ENCODE measurements around the gene CXCL13. TPM values are rescaled to one million over a fixed set of nuclear protein-coding genes. Genes with fewer than 3 reads are reported as not detected.

The CXCL13 gene
- total and polyA plus RNA-seq, 4 donors = 1.2 to 4.0 (median 2.8) TPM; not detected in 1

DNA sequence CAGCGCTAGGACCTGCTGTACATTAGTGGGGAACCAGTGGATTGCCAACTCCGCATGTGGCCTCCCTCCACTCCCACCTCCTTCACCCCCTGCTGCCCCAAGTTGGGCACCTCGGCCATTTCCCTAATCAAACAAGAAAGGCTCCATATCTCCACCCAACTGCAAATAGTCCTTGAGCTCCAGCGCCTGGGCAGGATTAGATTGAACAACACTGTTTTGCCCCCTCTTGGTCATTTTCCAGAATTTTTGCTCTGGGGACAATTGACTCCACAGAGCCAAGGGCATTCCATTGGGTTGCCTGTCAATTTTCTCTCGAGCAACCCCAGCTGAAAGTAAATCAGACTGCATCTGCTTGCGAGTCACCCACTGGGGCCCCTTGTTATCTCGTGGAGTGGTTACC is 29.6 kb downstream of the CXCL13 start:
- H3K27ac ChIP-seq (ENCODE audit: low read depth in 1 of 2, low read length in 2 of 2) = no peak overlapping the region

More for the DNA sequence above, 29.6 kb downstream of the CXCL13 start:
- Histone ChIP-seq H3K9me3 (ENCODE audit: control insufficient read depth in 4 of 4, low read length in 3 of 4) (no peaks in the 10 kb centered on the region), H3K27me3 (ENCODE audit: control insufficient read depth in 4 of 4, insufficient read depth in 4 of 4, low read length in 3 of 4) (no peaks in the 10 kb centered on the region), H3K9ac (ENCODE audit: low read depth in 1 of 2, low read length in 2 of 2) (no peak overlapping the region), H3K4me1 (ENCODE audit: control insufficient read depth in 4 of 4, insufficient read depth in 4 of 4, low read length in 3 of 4) (peaks cover 0 to 13% (median 6%) of the 10 kb centered on the region in 4 donors), H3K4me3 (ENCODE audit: low read depth in 1 of 3, low read length in 3 of 3) (no peak overlapping the region), H3K36me3 (ENCODE audit: control insufficient read depth in 4 of 4, insufficient read depth in 3 of 4, low read depth in 1 of 4, low read length in 3 of 4) (no peaks in the 10 kb centered on the region)
- TF ChIP-seq EGR1 (IDR thresholded peaks at IDR 0.05; ENCODE audit: low read depth in 2 of 2) = no peak
- TF ChIP-seq JUND (IDR thresholded peaks at IDR 0.05) = no peak
- TF ChIP-seq MAX (IDR thresholded peaks at IDR 0.05) = no peak
- no peak for TF ChIP-seq HNF4G (IDR thresholded peaks at IDR 0.05)
- TF ChIP-seq HNF4A (conservative IDR thresholded peaks at IDR 0.05) = no peak
- no peak for TF ChIP-seq TAF1 (conservative IDR thresholded peaks at IDR 0.05)
- no peak for TF ChIP-seq ZBTB33 (IDR thresholded peaks at IDR 0.05)
- TF ChIP-seq GABPA (IDR thresholded peaks at IDR 0.05 in 1 of 2, conservative IDR thresholded peaks at IDR 0.05 in 1 of 2) = no peak
- no peak for TF ChIP-seq YY1 (IDR thresholded peaks at IDR 0.05)
- TF ChIP-seq NR2F2 (IDR thresholded peaks at IDR 0.05) = no peak
- TF ChIP-seq SP1 (IDR thresholded peaks at IDR 0.05) = no peak
- no peak for TF ChIP-seq RXRA (IDR thresholded peaks at IDR 0.05)
- TF ChIP-seq RAD21 (IDR thresholded peaks at IDR 0.05) = no peak
- TF ChIP-seq, protein P1, sequence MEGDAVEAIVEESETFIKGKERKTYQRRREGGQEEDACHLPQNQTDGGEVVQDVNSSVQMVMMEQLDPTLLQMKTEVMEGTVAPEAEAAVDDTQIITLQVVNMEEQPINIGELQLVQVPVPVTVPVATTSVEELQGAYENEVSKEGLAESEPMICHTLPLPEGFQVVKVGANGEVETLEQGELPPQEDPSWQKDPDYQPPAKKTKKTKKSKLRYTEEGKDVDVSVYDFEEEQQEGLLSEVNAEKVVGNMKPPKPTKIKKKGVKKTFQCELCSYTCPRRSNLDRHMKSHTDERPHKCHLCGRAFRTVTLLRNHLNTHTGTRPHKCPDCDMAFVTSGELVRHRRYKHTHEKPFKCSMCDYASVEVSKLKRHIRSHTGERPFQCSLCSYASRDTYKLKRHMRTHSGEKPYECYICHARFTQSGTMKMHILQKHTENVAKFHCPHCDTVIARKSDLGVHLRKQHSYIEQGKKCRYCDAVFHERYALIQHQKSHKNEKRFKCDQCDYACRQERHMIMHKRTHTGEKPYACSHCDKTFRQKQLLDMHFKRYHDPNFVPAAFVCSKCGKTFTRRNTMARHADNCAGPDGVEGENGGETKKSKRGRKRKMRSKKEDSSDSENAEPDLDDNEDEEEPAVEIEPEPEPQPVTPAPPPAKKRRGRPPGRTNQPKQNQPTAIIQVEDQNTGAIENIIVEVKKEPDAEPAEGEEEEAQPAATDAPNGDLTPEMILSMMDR (IDR thresholded peaks at IDR 0.05; ENCODE audit: low read depth, low read length, missing input control) = no peak
- TF ChIP-seq FOXA2 (IDR thresholded peaks at IDR 0.05) = no peak
- TF ChIP-seq FOXA1 (IDR thresholded peaks at IDR 0.05) = no peak
- TF ChIP-seq, protein P2, sequence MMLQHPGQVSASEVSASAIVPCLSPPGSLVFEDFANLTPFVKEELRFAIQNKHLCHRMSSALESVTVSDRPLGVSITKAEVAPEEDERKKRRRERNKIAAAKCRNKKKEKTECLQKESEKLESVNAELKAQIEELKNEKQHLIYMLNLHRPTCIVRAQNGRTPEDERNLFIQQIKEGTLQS (IDR thresholded peaks at IDR 0.05) = no peak
- TF ChIP-seq, protein P3, sequence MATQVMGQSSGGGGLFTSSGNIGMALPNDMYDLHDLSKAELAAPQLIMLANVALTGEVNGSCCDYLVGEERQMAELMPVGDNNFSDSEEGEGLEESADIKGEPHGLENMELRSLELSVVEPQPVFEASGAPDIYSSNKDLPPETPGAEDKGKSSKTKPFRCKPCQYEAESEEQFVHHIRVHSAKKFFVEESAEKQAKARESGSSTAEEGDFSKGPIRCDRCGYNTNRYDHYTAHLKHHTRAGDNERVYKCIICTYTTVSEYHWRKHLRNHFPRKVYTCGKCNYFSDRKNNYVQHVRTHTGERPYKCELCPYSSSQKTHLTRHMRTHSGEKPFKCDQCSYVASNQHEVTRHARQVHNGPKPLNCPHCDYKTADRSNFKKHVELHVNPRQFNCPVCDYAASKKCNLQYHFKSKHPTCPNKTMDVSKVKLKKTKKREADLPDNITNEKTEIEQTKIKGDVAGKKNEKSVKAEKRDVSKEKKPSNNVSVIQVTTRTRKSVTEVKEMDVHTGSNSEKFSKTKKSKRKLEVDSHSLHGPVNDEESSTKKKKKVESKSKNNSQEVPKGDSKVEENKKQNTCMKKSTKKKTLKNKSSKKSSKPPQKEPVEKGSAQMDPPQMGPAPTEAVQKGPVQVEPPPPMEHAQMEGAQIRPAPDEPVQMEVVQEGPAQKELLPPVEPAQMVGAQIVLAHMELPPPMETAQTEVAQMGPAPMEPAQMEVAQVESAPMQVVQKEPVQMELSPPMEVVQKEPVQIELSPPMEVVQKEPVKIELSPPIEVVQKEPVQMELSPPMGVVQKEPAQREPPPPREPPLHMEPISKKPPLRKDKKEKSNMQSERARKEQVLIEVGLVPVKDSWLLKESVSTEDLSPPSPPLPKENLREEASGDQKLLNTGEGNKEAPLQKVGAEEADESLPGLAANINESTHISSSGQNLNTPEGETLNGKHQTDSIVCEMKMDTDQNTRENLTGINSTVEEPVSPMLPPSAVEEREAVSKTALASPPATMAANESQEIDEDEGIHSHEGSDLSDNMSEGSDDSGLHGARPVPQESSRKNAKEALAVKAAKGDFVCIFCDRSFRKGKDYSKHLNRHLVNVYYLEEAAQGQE (IDR thresholded peaks at IDR 0.05) = no peak
- WGBS = 78% methylated on average over 7 of the region's 7 CpGs
- no peak for DNase-seq (ENCODE audit: low spot score)
